Measurements from ENCODE around the gene ORM1. TPM values are rescaled to one million over a fixed set of nuclear protein-coding genes. Genes with fewer than 3 reads are reported as not detected.

The ORM1 gene
- total RNA-seq, 4 donors from 2014 or later: 1.6 TPM; not detected in 3

DNA sequence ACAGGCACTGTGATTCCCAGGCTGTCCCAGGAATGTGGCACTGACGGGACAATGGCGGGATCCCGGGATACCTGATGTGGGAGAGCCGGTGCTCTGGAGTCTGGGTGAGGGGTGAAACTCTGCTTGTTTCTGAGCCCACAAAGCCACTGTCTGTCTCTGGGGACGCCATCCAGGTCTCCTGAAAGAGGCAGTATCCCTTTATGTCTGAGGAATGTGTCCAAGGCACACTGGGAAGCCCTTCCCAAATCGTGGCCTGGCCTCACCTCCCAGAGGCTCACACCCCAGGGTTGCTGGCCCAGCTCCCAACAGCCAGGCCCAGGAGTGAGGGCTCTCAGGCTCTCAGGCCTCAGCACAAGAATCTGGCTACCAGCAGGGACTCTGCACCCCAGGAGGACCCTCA is 33.9 kb downstream of the ORM1 start:
- Histone ChIP-seq H3K36me3 (peaks cover 0 to 98% of the 10 kb centered on the region in 2 donors), H3K9me3 (no peaks in the 10 kb centered on the region), H3K27me3 (no peaks in the 10 kb centered on the region), H3K27ac (no peak overlapping the region), H3K4me1 (no peaks in the 10 kb centered on the region), H3K4me3 (no peak overlapping the region)
- ATAC-seq: no peak
- 100% methylated on average over 3 of the region's 6 CpGs; no CpG with 5 or more reads in 1 of the 2 donors for WGBS, 2 donors (ENCODE audit: low coverage in 1 of 2)
- TF ChIP-seq CTCF (IDR thresholded peaks at IDR 0.05) (no peak), EP300 (IDR thresholded peaks at IDR 0.05) (no peak), POLR2A (IDR thresholded peaks at IDR 0.05) (no peak), POLR2AphosphoS5 (IDR thresholded peaks at IDR 0.05) (no peak)

GRCh38 chr9:114357360-114357759 is 34.5 kb downstream of the ORM1 start:
- WGBS, 2 donors (ENCODE audit: low coverage in 1 of 2): 33 to 80% methylated on average over 1 to 3 of the region's 6 CpGs
- TF ChIP-seq CTCF (IDR thresholded peaks at IDR 0.05): no peak
- no peak for TF ChIP-seq POLR2A (IDR thresholded peaks at IDR 0.05)
- TF ChIP-seq EP300 (IDR thresholded peaks at IDR 0.05): no peak
- no peak for TF ChIP-seq POLR2AphosphoS5 (IDR thresholded peaks at IDR 0.05)
- H3K27ac ChIP-seq: no peak overlapping the region
- H3K4me3 ChIP-seq: no peak overlapping the region
- H3K27me3 ChIP-seq: no peaks in the 10 kb centered on the region
- peaks cover 0 to 98% of the 10 kb centered on the region in 2 donors for H3K36me3 ChIP-seq
- no peaks in the 10 kb centered on the region for H3K9me3 ChIP-seq
- ATAC-seq: no peak
- H3K4me1 ChIP-seq: no peaks in the 10 kb centered on the region

GRCh38 chr9:114357911-114358328 is 35.0 kb downstream of the ORM1 start:
- no peak for ATAC-seq
- Histone ChIP-seq H3K36me3 (peaks cover 0 to 98% of the 10 kb centered on the region in 2 donors), H3K4me3 (no peak overlapping the region), H3K9me3 (no peaks in the 10 kb centered on the region), H3K27me3 (no peaks in the 10 kb centered on the region), H3K27ac (no peak overlapping the region), H3K4me1 (no peaks in the 10 kb centered on the region)
- TF ChIP-seq CTCF (IDR thresholded peaks at IDR 0.05) (no peak), POLR2AphosphoS5 (IDR thresholded peaks at IDR 0.05) (no peak), EP300 (IDR thresholded peaks at IDR 0.05) (no peak)
- WGBS, 2 donors (ENCODE audit: low coverage in 1 of 2): 80 to 100% methylated on average over 1 to 5 of the region's 9 CpGs

- ATAC-seq: no peak
- Histone ChIP-seq H3K27me3 (no peaks in the 10 kb centered on the region), H3K36me3 (peaks cover 0 to 100% of the 10 kb centered on the region in 2 donors), H3K27ac (no peak overlapping the region), H3K4me1 (no peaks in the 10 kb centered on the region), H3K4me3 (no peak overlapping the region), H3K9me3 (no peaks in the 10 kb centered on the region)
- 94% methylated on average over 3 of the region's 7 CpGs; no CpG with 5 or more reads in 1 of the 2 donors for WGBS, 2 donors (ENCODE audit: low coverage in 1 of 2)
- TF ChIP-seq EP300 (IDR thresholded peaks at IDR 0.05) (no peak), POLR2AphosphoS5 (IDR thresholded peaks at IDR 0.05) (no peak), POLR2A (IDR thresholded peaks at IDR 0.05) (no peak), CTCF (IDR thresholded peaks at IDR 0.05) (no peak)
These were observed 36.9 kb downstream of the ORM1 start for GRCh38 chr9:114359801-114360200.

DNA sequence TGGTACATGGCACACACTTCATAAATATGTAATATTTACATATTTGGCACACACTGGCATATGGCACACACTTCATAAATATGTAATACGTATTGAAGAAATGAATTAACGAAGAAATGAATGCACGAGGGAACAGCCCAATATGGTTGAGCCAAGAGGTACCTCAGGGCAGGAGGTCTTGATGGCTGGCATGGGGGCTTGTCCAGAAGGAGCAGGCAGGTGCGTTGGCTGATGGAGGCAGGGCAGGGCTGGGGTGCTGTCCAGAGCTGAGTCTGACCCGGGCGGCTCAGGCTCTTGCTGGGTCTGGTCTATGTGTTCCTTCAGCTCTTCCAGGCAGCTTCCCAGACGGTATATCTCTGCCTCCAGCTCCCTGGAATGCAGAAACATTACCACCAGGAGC is 38.6 kb downstream of the ORM1 start:
- 85 to 96% methylated on average over 4 to 5 of the region's 7 CpGs for WGBS, 2 donors (ENCODE audit: low coverage in 1 of 2)
- Histone ChIP-seq H3K27me3 (no peaks in the 10 kb centered on the region), H3K36me3 (peaks cover 0 to 98% of the 10 kb centered on the region in 2 donors), H3K27ac (no peak overlapping the region), H3K4me3 (no peak overlapping the region), H3K4me1 (peaks cover 0 to 6% (median 0%) of the 10 kb centered on the region in 3 donors), H3K9me3 (no peaks in the 10 kb centered on the region)
- no peak for ATAC-seq
- TF ChIP-seq POLR2AphosphoS5 (IDR thresholded peaks at IDR 0.05): no peak
- TF ChIP-seq CTCF (IDR thresholded peaks at IDR 0.05): no peak
- no peak for TF ChIP-seq POLR2A (IDR thresholded peaks at IDR 0.05)
